K562 (cell line): ENCODE results near the gene SPECC1L. TPM values are rescaled to one million over a fixed set of nuclear protein-coding genes. Genes with fewer than 3 reads are reported as not detected.
A peak's percentile ranks its signal among the peaks of the same experiment; 100 is the strongest.

Experiments used
- ATAC-seq: fragments of 200-7000 bp; cut with Tn5 transposase; 3 replicates; pipeline ENCODE4 v1.9.1; 2020; ENCODE audit warnings: moderate library complexity
- BruUV-seq: library from RNA; stranded (reverse); fragments of 400-500 nt; replicated peaks from 2 replicates; lab custom pipeline; 2021; lab: Mats Ljungman, UMichigan
- CTCF ChIA-PET: fragments of 300-600 bp; formaldehyde crosslinking; extraction: SDS; loops from one replicate; lab custom pipeline; 2021; ENCODE audit warnings: low intra/inter-chr PET ratio; lab: Yijun Ruan, JAX
- POLR2A ChIA-PET: fragments of 300-600, 350-650 bp; sonication (Branson Sonifier 250); formaldehyde crosslinking; extraction: SDS; loops from one replicate; lab custom pipeline; 2021; ENCODE audit warnings: antibody characterized with exemption, inconsistent platforms; lab: Yijun Ruan, JAX
- DNase-seq, 4 experiments: peaks; one replicate each; pipeline versions ENCODE4 v3.0.0 to v3.0.0-alpha.2; 2011 to 2018; ENCODE audit warnings: low spot score in 3 of 4, mixed read lengths in 3 of 4; ENCODE audit errors: extremely low read depth in 1 of 4
- FAIRE-seq: peaks from 2 replicates; lab custom pipeline; 2011; peaks lifted over from hg19 to GRCh38; lab: Jason Lieb, UNC
- H2AFZ ChIP-seq: 2 replicates; pipeline ENCODE4 v1.6.0; 2011; ENCODE audit warnings: low read depth, low read length, control low read depth, inconsistent platforms
- H3K27ac ChIP-seq: fragments of 200-600 bp; 3 replicates; pipeline ENCODE4 v1.8.0; 2011; ENCODE audit warnings: low read depth, mild to moderate bottlenecking, control low read depth, inconsistent platforms, low read length, moderate library complexity, mixed read lengths; ENCODE audit errors: extremely low read depth
- H3K27me3 ChIP-seq, 2 experiments: fragments of 300-600 bp in 1 of 2; 2 replicates in 1 of 2; 3 replicates in 1 of 2; pipeline versions ENCODE4 v1.6.0 to v1.8.0; 2011; ENCODE audit warnings: inconsistent platforms in 2 of 2, low read length in 2 of 2, mild to moderate bottlenecking in 1 of 2, mixed read lengths in 1 of 2, moderate library complexity in 1 of 2; ENCODE audit not compliant: control insufficient read depth in 2 of 2, insufficient read depth in 2 of 2
- H3K36me3 ChIP-seq: fragments of 300-600 bp; 3 replicates; pipeline ENCODE4 v1.8.0; 2011; ENCODE audit warnings: mild to moderate bottlenecking, low read length, inconsistent platforms; ENCODE audit not compliant: control insufficient read depth, insufficient read depth
- H3K4me1 ChIP-seq, 2 experiments: fragments of 200-600 bp in 1 of 2; replicated peaks in 1 of 2; 2 replicates in 1 of 2; 3 replicates in 1 of 2; pipeline versions ENCODE4 v1.5.1 to v1.8.0; 2011; ENCODE audit warnings: inconsistent platforms in 2 of 2, low read length in 2 of 2, mild to moderate bottlenecking in 1 of 2, mixed read lengths in 1 of 2, moderate library complexity in 1 of 2; ENCODE audit not compliant: control insufficient read depth in 2 of 2, insufficient read depth in 2 of 2
- H3K4me2 ChIP-seq: 2 replicates; pipeline ENCODE4 v1.6.1; 2011; ENCODE audit warnings: low read length, control low read depth, inconsistent platforms, mixed read lengths; ENCODE audit not compliant: insufficient read depth
- H3K4me3 ChIP-seq: fragments of 200-600 bp; sonication (generic), shearing (Covaris generic); 2 replicates; pipeline ENCODE4 v1.5.1; 2016; ENCODE audit warnings: control low read depth, inconsistent platforms
- H3K79me2 ChIP-seq: fragments of 200-600 bp; 3 replicates; pipeline ENCODE4 v1.8.0; 2011; ENCODE audit warnings: low read length, inconsistent platforms; ENCODE audit not compliant: control insufficient read depth, insufficient read depth
- H3K9ac ChIP-seq, 2 experiments: 2 replicates each; pipeline versions ENCODE4 v1.6.0 to v1.6.1; 2011; ENCODE audit warnings: low read depth in 2 of 2, low read length in 2 of 2, control low read depth in 1 of 2, inconsistent platforms in 1 of 2, mild to moderate bottlenecking in 1 of 2, mixed read lengths in 1 of 2; ENCODE audit not compliant: insufficient read depth in 1 of 2
- H3K9me1 ChIP-seq: one replicate; pipeline ENCODE4 v1.6.0; 2011; ENCODE audit warnings: inconsistent platforms, mild to moderate bottlenecking, low read length, moderate library complexity; ENCODE audit not compliant: control insufficient read depth, insufficient read depth
- H3K9me3 ChIP-seq: replicated peaks from 2 replicates; pipeline ENCODE4 v1.5.1; 2011; ENCODE audit warnings: low read depth, low read length, inconsistent platforms; ENCODE audit not compliant: control insufficient read depth, insufficient read depth
- H4K20me1 ChIP-seq: replicated peaks from 2 replicates; pipeline ENCODE4 v1.6.1; 2011; ENCODE audit warnings: low read length, inconsistent platforms, mixed read lengths; ENCODE audit not compliant: control insufficient read depth, insufficient read depth
- CTCF ChIP-seq, 3 experiments: IDR thresholded peaks in 2 of 3; conservative IDR thresholded peaks in 1 of 3; 2 replicates each; pipeline ENCODE4 v1.5.1; 2011 to 2012; ENCODE audit warnings: low read length in 3 of 3, mild to moderate bottlenecking in 3 of 3, control low read depth in 2 of 3, improper control_type of control experiment in 1 of 3, inconsistent platforms in 1 of 3, low read depth in 1 of 3, mixed read lengths in 1 of 3, moderate library complexity in 1 of 3; ENCODE audit not compliant: insufficient read depth in 2 of 3
- DEAF1 ChIP-seq: fragments of 450-650 bp; formaldehyde crosslinking; IDR thresholded peaks from 2 replicates; pipeline ENCODE4 v1.4.0; 2020; ENCODE audit warnings: mild to moderate bottlenecking, moderate library complexity
- RAD21 ChIP-seq, 2 experiments: fragments of 250-450 bp in 1 of 2; fragments of 450-650 bp in 1 of 2; sonication (Bioruptor Pico) in 1 of 2; formaldehyde crosslinking in 1 of 2; IDR thresholded peaks in 1 of 2; conservative IDR thresholded peaks in 1 of 2; 2 replicates each; pipeline versions ENCODE4 v1.4.0 to v1.8.0; 2020 to 2022; ENCODE audit warnings: mild to moderate bottlenecking in 2 of 2, moderate library complexity in 1 of 2
- SREBF2 ChIP-seq: sonication (generic); formaldehyde crosslinking; IDR thresholded peaks from 2 replicates; pipeline ENCODE4 v1.4.0; 2020; ENCODE audit warnings: mild to moderate bottlenecking, missing genetic modification reagents
- WGBS: fragments of 100-300 bp; shearing (Covaris generic); methylation state at CpG from one replicate; pipeline ENCODE4 v1.1.6; 2016; ENCODE audit warnings: low coverage, mixed read lengths; ENCODE audit not compliant: insufficient coverage; ENCODE audit errors: missing lambda C conversion rate; 5-methylcytosine and 5-hydroxymethylcytosine counted together
- in situ Hi-C: fragments of 300-500 bp; cut with MboI; formaldehyde crosslinking; loops from 4 replicates; pipeline ENCODE4 v1.15.0; 2018; ENCODE audit warnings: inconsistent platforms, mixed read lengths
- intact Hi-C: fragments of 100-400 bp; cut with micrococcal nuclease; formaldehyde crosslinking; loops from 2 replicates; pipeline ENCODE4 v1.14.2; 2022
- polyA plus RNA-seq, 8 experiments: library from polyadenylated mRNA; depleted of rRNA in 4 of 8; stranded (reverse) in 5 of 8; unstranded in 3 of 8; fragments of >200 nt; fragmentation: Nextera tagmentation in 2 of 8; fragmentation: Illumina TruSeq in 1 of 8; extraction: Ambion mirVana in 2 of 8; extraction: Trizol in 1 of 8; gene quantifications; 2 replicates each; pipeline versions ENCODE4 v1.2.1 to v1.2.3, GENCODE V29; 2011 to 2014; ENCODE audit warnings: inconsistent platforms in 1 of 8, missing spikeins in 1 of 8
- total RNA-seq, 7 experiments: library from RNA; depleted of rRNA in 6 of 7; stranded (reverse); fragments of >200 nt in 6 of 7; fragmentation: Illumina TruSeq in 2 of 7; extraction: Trizol in 2 of 7; gene quantifications; 2 replicates each; pipeline versions ENCODE4 v1.2.1 to v1.2.3, GENCODE V29; 2011 to 2021; ENCODE audit warnings: low replicate concordance in 1 of 7
- TF ChIP-seq, protein P1 (sequence below): sonication (generic); formaldehyde crosslinking; IDR thresholded peaks from 2 replicates; pipeline ENCODE4 v1.4.0; 2020; ENCODE audit warnings: mild to moderate bottlenecking, missing genetic modification reagents

Gene SPECC1L
- total and polyA plus RNA-seq, 9 of the 15 experiments (the other 6 are each of a cell fraction or from before 2014, with no cell fraction given): 1.4 to 27.9 (median 14.5) TPM

- POLR2A ChIA-PET: interaction anchor here (0.7 kb wide), 1 partner anchor 767 kb away, joined by 3 read pairs; no protein-coding TSS in a partner anchor
- BruUV-seq: no TSS peak
- WGBS: 39% methylated on average over 5 of the region's 5 CpGs
- FAIRE-seq (peak; percentile 74), DNase-seq (peak; percentile 13 to 37 (median 16)), ATAC-seq (no peak; the same call in 2 of the 3 replicates)
- TF ChIP-seq SREBF2 (CRISPR knock-in tag) (no peak), RAD21 (CRISPR knock-in tag; conservative IDR thresholded peaks at IDR 0.05 in 1 of 2, IDR thresholded peaks at IDR 0.05 in 1 of 2) (peak; percentile 67 to 68), CTCF (IDR thresholded peaks at IDR 0.05 in 2 of 3, conservative IDR thresholded peaks at IDR 0.05 in 1 of 3; ENCODE audit: insufficient read depth in 2 of 3, low read depth in 1 of 3, low read length in 3 of 3) (peak; percentile 20 to 59 (median 34); a peak in 3 of 6 replicates), DEAF1 (CRISPR knock-in tag) (0 out of 2 replicates have a peak, but pooled peaks have one; percentile 8)
- TF ChIP-seq, protein P1, sequence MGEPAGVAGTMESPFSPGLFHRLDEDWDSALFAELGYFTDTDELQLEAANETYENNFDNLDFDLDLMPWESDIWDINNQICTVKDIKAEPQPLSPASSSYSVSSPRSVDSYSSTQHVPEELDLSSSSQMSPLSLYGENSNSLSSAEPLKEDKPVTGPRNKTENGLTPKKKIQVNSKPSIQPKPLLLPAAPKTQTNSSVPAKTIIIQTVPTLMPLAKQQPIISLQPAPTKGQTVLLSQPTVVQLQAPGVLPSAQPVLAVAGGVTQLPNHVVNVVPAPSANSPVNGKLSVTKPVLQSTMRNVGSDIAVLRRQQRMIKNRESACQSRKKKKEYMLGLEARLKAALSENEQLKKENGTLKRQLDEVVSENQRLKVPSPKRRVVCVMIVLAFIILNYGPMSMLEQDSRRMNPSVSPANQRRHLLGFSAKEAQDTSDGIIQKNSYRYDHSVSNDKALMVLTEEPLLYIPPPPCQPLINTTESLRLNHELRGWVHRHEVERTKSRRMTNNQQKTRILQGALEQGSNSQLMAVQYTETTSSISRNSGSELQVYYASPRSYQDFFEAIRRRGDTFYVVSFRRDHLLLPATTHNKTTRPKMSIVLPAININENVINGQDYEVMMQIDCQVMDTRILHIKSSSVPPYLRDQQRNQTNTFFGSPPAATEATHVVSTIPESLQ (CRISPR knock-in tag): no peak
- Histone ChIP-seq H3K9me3 (no peaks in the 10 kb centered on the region; the same call in 1 of the 2 replicates), H3K9ac (no peak overlapping the region), H2AFZ (no peak overlapping the region), H3K9me1 (no peaks in the 10 kb centered on the region), H3K27ac (no peak overlapping the region), H3K4me1 (no peaks in the 10 kb centered on the region; a peak in 1 of 5 replicates), H4K20me1 (no peaks in the 10 kb centered on the region), H3K36me3 (peaks cover 66% of the 10 kb centered on the region), H3K4me2 (no peak overlapping the region), H3K4me3 (no peak overlapping the region), H3K27me3 (no peaks in the 10 kb centered on the region), H3K79me2 (no peaks in the 10 kb centered on the region)
- in situ Hi-C loops (no loop called here), intact Hi-C loops (loop anchor here (10.0 kb wide), 2 partner anchors 70 to 200 kb away; no protein-coding TSS in a partner anchor)
- CTCF ChIA-PET: interaction anchor here (0.6 to 1.7 kb wide), 5 partner anchors 94 to 433 kb away, joined by 3 to 8 read pairs (median 4); no protein-coding TSS in a partner anchor
Observed at GRCh38 chr22:24325105-24325757, 54.6 kb downstream of the SPECC1L start.
